NCI-H1048 (cell line): ENCODE results near the gene GNPDA1.

ENCODE experiments used
- DNase-seq: peaks from one replicate; lab custom pipeline; 2025; lab: John Stamatoyannopoulos, UW

GNPDA1 gene

GRCh38 chr5:141994511-141995136 is 18.2 kb downstream of the GNPDA1 start:
- no peak for DNase-seq

GRCh38 chr5:141992349-141992963 is 20.4 kb downstream of the GNPDA1 start:
- no peak for DNase-seq

- DNase-seq, result no peak
These were observed 23.1 kb downstream of the GNPDA1 start for GRCh38 chr5:141989720-141990119.

GRCh38 chr5:141986072-141986471 is 26.8 kb downstream of the GNPDA1 start:
- DNase-seq, result no peak

- no peak for DNase-seq
These were observed 30.2 kb downstream of the GNPDA1 start for GRCh38 chr5:141982626-141983025.

- no peak for DNase-seq
These were observed 34.4 kb downstream of the GNPDA1 start for GRCh38 chr5:141978389-141978788.

- no peak for DNase-seq
These were observed 36.7 kb downstream of the GNPDA1 start for GRCh38 chr5:141976176-141976575.

- DNase-seq, result no peak
These were observed 38.8 kb downstream of the GNPDA1 start for GRCh38 chr5:141973871-141974595.

- DNase-seq, result peak; percentile 26
These were observed 42.8 kb downstream of the GNPDA1 start for GRCh38 chr5:141969783-141970771.

- DNase-seq, result peak; percentile 74
These were observed 43.8 kb downstream of the GNPDA1 start, which contains the start of gene RNF14 for GRCh38 chr5:141968914-141969608. RNF14 (plus strand) TSS chr5:141969105; CDS start chr5:141973589, 4,484 bp downstream.

- no peak for DNase-seq
These were observed 45.9 kb downstream of the GNPDA1 start for GRCh38 chr5:141966963-141967333.

- DNase-seq, result no peak
These were observed 46.4 kb downstream of the GNPDA1 start for GRCh38 chr5:141966275-141966962.

- DNase-seq, result no peak
These were observed 47.8 kb downstream of the GNPDA1 start for GRCh38 chr5:141965071-141965470.

GRCh38 chr5:141963701-141964100 is 49.1 kb downstream of the GNPDA1 start:
- DNase-seq, result no peak

GRCh38 chr5:141961466-141961865 is 51.4 kb downstream of the GNPDA1 start:
- no peak for DNase-seq

- DNase-seq, result peak; percentile 31
These were observed 52.1 kb downstream of the GNPDA1 start for GRCh38 chr5:141960449-141961323.

- DNase-seq, result no peak
These were observed 52.8 kb downstream of the GNPDA1 start for GRCh38 chr5:141960018-141960417.

GRCh38 chr5:141958546-141959172 is 54.2 kb downstream of the GNPDA1 start:
- no peak for DNase-seq

- DNase-seq, result no peak
These were observed 54.7 kb downstream of the GNPDA1 start, which contains the start of gene PCDH12 for GRCh38 chr5:141958113-141958512. PCDH12 (minus strand) TSS chr5:141958202; CDS start chr5:141957851, 351 bp downstream.
